ENCODE data around the gene SUMF1.
A peak's percentile ranks its signal among the peaks of the same experiment; 100 is the strongest.
"Not testable (repeated sequence)": the region's sequence is repeated elsewhere in the genome, so short reads cannot be mapped to it uniquely, and the experiment has no call there.

Gene SUMF1

GRCh38 chr3:4329806-4330205, 137.3 kb downstream of the SUMF1 start:
- in situ Hi-C loops (cut with HindIII; ENCODE audit: low pct_ligation_motif_present, low pct_unique_long_range_greater_than_20kb, low sequenced_read_pairs); DNase-seq: not testable (repeated sequence)

GRCh38 chr3:4326868-4327267, 140.2 kb downstream of the SUMF1 start:
- in situ Hi-C loops (cut with HindIII; ENCODE audit: low pct_ligation_motif_present, low pct_unique_long_range_greater_than_20kb, low sequenced_read_pairs), result no loop called here
- DNase-seq, result no peak

DNA sequence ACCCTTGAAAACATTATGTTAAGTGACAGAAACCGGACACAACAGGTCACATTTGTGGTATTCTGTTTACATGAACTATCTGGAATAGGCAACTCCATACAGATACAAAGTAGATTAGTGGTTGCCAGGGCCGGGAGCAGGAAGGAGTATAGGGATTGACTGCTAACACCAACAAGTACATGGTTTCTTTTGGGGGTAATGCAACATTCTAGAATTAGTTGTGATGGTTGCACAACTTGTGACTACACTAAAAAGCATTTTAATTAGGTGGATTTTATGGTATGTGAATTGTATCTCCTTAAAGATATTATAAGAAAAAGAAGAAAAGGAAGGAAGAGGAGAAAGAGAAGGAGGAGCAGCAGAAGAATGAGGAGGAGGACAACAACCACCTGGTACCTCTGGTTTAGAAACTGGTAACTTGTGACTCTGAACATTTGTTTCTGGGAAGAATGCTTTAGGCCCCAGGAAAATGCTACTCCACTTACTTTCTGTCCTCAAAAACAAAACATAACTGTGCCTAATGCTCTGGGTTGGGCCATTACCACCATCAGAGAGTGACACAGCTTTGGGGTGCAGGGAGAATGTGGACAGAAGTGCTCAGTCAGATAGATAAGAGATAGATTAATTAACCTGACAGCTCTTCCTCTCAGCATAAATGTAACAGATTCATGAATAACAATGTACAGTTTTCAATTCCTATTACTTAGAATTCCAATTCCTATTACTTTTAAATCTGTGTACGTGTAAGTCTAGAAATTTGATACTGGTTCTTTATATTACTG, 143.6 kb downstream of the SUMF1 start:
- in situ Hi-C loops (cut with HindIII; ENCODE audit: low pct_ligation_motif_present, low pct_unique_long_range_greater_than_20kb, low sequenced_read_pairs), result no loop called here
- no peak for DNase-seq

DNA sequence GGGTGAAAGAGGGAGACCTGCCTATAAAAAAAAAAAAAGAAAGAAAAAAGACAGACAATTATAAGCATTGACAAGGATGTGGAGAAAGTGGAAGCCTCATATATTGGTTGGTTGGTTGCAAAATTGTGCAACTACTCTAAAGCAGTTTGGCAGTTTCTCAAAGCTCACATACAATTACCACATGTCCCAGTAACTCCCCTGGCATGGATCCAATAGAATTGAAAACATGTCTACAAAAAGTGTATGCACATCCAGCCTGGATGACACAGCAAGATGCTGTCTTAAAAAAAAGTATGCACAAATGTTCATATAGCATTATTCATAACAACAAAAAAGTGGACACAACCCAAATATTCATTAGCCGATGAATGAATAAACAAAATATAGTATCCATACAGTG, 144.4 kb downstream of the SUMF1 start:
- in situ Hi-C loops (cut with HindIII; ENCODE audit: low pct_ligation_motif_present, low pct_unique_long_range_greater_than_20kb, low sequenced_read_pairs), result no loop called here
- no peak for DNase-seq

GRCh38 chr3:4321732-4322131, 145.3 kb downstream of the SUMF1 start:
- DNase-seq, result no peak

DNA sequence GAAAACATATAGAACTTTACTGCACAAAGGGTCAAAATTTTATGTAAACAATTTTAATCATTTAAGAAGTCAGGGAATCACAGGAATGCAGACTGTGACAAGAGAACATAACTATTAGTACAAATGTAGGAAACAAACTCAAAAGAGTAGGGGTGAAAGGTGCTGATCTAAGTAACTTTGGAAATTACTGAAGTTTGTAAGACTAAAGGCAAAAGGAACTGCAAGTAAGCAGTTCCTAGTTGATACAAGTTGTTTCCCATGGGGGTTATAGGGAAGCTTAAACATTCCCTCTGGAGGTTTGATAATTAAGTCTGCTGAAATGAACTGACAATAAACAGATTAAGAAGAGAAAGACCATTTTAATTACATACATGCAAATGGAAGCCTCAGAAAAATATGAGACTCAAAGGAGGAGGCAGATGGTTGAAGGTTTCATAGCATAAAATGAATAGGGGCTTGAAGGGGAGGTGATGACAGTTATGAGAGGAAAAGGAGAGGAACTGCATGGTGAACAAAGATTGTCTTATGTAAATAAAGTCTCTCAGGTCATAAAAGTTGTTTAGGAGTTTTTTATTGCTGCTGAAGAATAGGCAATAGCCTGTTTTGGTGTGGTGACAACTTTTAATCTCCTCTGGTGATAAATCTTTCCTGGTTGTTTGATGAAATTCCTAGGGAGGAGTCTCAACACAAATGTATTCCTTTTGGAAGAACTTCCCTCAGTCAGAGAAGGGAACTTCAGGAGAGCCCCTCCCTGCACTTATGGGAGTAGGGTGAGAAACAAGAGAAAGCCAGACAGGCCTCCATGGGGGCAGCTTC, 146.8 kb downstream of the SUMF1 start:
- DNase-seq, result no peak
- in situ Hi-C loops (cut with HindIII; ENCODE audit: low pct_ligation_motif_present, low pct_unique_long_range_greater_than_20kb, low sequenced_read_pairs), result no loop called here

More at GRCh38 chr3:4321732-4322131, 145.3 kb downstream of the SUMF1 start:
- in situ Hi-C loops (cut with HindIII; ENCODE audit: low pct_ligation_motif_present, low pct_unique_long_range_greater_than_20kb, low sequenced_read_pairs), result no loop called here

DNA sequence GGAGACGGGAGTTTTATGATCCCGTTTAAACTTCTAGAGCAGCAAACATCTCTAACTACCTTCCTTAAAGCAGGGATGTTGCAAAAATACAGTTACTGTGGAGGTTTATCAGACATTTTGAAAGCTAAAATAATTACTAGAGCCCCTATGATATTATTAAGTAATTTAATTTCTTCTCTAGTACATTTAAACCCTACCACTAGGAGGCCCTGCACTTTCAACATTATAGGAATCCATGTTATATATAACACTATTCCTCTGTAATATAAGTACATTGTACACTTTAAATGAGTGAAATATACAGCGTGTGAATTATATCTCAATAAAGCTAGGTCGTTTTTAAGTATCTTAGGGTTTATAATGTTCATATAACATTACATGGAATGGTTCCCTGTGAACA, 152.4 kb downstream of the SUMF1 start:
- in situ Hi-C loops (cut with HindIII; ENCODE audit: low pct_ligation_motif_present, low pct_unique_long_range_greater_than_20kb, low sequenced_read_pairs), result no loop called here
- DNase-seq, result peak; percentile 12

DNA sequence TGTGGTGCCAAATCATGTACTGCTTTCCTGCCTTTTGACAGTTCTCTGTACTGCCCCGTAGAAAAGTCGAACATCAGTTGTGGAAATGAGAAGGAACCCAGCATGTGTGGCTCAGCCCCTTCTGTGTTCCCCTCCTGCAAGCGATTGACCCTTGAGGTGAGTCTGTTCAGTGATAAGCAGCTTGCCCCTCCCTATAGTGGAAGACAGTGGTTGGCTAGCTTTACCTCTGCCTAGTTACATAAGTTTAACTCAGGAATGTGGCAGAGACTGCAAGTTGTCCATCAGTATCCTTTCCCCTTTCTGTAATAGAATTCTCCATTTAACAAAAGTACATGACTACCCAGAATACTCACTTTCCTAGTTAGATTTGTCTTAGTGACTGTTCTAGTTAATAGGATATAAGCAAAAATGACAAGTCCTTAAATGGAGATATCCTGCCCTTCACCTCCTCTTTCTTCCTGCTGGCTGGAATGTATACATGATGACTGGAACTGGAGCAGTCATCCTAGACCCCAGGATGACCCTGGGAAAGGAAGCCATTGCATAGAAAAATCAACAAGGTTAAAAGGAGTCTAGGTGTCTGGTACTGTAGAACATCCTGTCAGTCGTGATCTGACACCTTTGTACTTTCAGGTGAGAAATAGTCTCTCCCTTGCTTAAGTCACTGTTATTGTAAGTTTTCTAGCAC, 153.3 kb downstream of the SUMF1 start:
- DNase-seq, result no peak
- in situ Hi-C loops (cut with HindIII; ENCODE audit: low pct_ligation_motif_present, low pct_unique_long_range_greater_than_20kb, low sequenced_read_pairs), result no loop called here

DNA sequence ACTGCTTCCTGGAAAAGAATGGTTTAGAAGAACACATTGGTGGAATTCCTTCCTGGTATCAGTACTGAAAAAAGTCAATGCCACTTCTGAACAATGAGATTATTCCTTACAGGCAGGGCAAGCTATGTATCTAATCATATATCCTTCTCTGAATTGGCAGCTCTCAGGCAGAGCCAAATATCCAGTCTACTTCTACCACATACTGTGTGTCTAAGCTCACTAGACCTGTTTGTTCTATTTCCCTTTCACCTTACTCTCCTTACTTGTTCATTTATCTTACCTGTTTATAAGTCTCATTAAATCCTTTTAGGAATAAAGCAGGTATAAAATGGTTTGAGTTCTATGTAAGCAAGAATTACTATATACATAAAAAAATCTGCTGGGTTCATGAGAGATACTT, 155.6 kb downstream of the SUMF1 start:
- in situ Hi-C loops (cut with HindIII; ENCODE audit: low pct_ligation_motif_present, low pct_unique_long_range_greater_than_20kb, low sequenced_read_pairs), result no loop called here
- DNase-seq, result no peak

Data from ACHN (cell line).